Gastroesophageal sphincter (tissue), 3 donors: Measurements from ENCODE around the gene GABRB3.

Source experiments
- CTCF ChIP-seq, 4 experiments: fragments of 200-600 bp in 2 of 4; fragments of 450-650 bp in 2 of 4; sonication (generic) in 1 of 4; IDR thresholded peaks; one replicate each; pipeline ENCODE4 v1.5.1; 2017 to 2019; ENCODE audit warnings: antibody characterized with exemption in 4 of 4, mild to moderate bottlenecking in 2 of 4, moderate library complexity in 2 of 4
- EP300 ChIP-seq: sonication (generic); formaldehyde crosslinking; IDR thresholded peaks from one replicate; pipeline ENCODE4 v1.6.1; 2017; ENCODE audit warnings: antibody characterized with exemption, mild to moderate bottlenecking
- POLR2A ChIP-seq, 2 donors: fragments of 450-650 bp; IDR thresholded peaks; one replicate each; pipeline ENCODE4 v1.6.1; 2017; ENCODE audit warnings: antibody characterized with exemption in 2 of 2, mild to moderate bottlenecking in 2 of 2, moderate library complexity in 1 of 2
- POLR2AphosphoS5 ChIP-seq: sonication (generic); formaldehyde crosslinking; IDR thresholded peaks from one replicate; pipeline ENCODE4 v1.6.1; 2017; ENCODE audit warnings: antibody characterized with exemption

GRCh38 chr15:26564361-26564760 lies 208.5 kb downstream of the GABRB3 start:
- TF ChIP-seq CTCF (IDR thresholded peaks at IDR 0.05) (no peak), POLR2A (IDR thresholded peaks at IDR 0.05) (no peak), EP300 (no peak), POLR2AphosphoS5 (no peak)
